Ishikawa (cell line): ENCODE results near the gene MPPE1.

Experiments used
- CEBPB ChIP-seq: IDR thresholded peaks from 2 replicates; pipeline ENCODE4 v1.6.1; 2012
- CREB1 ChIP-seq: IDR thresholded peaks from 2 replicates; pipeline ENCODE4 v1.6.1; 2012; ENCODE audit warnings: low read depth
- EP300 ChIP-seq: IDR thresholded peaks from 2 replicates; pipeline ENCODE4 v1.6.1; 2012; ENCODE audit warnings: borderline replicate concordance
- FOXM1 ChIP-seq: IDR thresholded peaks from 2 replicates; pipeline ENCODE4 v1.6.1; 2012; ENCODE audit warnings: low read depth, borderline replicate concordance
- MAX ChIP-seq: IDR thresholded peaks from 2 replicates; pipeline ENCODE4 v1.6.1; 2012
- NFIC ChIP-seq: IDR thresholded peaks from 2 replicates; pipeline ENCODE4 v1.6.1; 2012
- RAD21 ChIP-seq: IDR thresholded peaks from 2 replicates; pipeline ENCODE4 v1.6.1; 2012; ENCODE audit warnings: low read depth
- REST ChIP-seq: IDR thresholded peaks from 2 replicates; pipeline ENCODE4 v1.6.1; 2012; ENCODE audit warnings: low read depth, mild to moderate bottlenecking
- TAF1 ChIP-seq: IDR thresholded peaks from 2 replicates; pipeline ENCODE4 v1.6.1; 2012; ENCODE audit warnings: low read depth, mild to moderate bottlenecking
- TCF12 ChIP-seq: IDR thresholded peaks from 2 replicates; pipeline ENCODE4 v1.6.1; 2012; ENCODE audit warnings: low read depth
- USF1 ChIP-seq: IDR thresholded peaks from 2 replicates; pipeline ENCODE4 v1.6.1; 2012
- YY1 ChIP-seq: IDR thresholded peaks from 2 replicates; pipeline ENCODE4 v1.6.1; 2012; ENCODE audit warnings: low read depth
- ZBTB7A ChIP-seq: IDR thresholded peaks from 2 replicates; pipeline ENCODE4 v1.6.1; 2012; ENCODE audit warnings: low read depth

- TF ChIP-seq TCF12 (no peak), MAX (no peak), RAD21 (no peak), REST (no peak), EP300 (no peak), USF1 (no peak), YY1 (no peak), CEBPB (no peak), TAF1 (no peak), CREB1 (no peak), FOXM1 (no peak), ZBTB7A (no peak), NFIC (no peak)
Measured at GRCh38 chr18:11842562-11842961, 65.6 kb downstream of the MPPE1 start.
